Breast epithelium (tissue), 3 donors: ENCODE results near the gene EPHA6.

Experiments
- POLR2A ChIP-seq: fragments of 450-650 bp; IDR thresholded peaks from one replicate; pipeline ENCODE4 v1.6.1; 2016; ENCODE audit warnings: antibody characterized with exemption, mild to moderate bottlenecking, moderate library complexity
- TF ChIP-seq, protein P1 (sequence below), 3 donors: fragments of 450-650 bp; IDR thresholded peaks; one replicate each; pipeline ENCODE4 v1.5.1; 2016 to 2017; ENCODE audit warnings: antibody characterized with exemption in 3 of 3, mild to moderate bottlenecking in 3 of 3, moderate library complexity in 3 of 3

DNA sequence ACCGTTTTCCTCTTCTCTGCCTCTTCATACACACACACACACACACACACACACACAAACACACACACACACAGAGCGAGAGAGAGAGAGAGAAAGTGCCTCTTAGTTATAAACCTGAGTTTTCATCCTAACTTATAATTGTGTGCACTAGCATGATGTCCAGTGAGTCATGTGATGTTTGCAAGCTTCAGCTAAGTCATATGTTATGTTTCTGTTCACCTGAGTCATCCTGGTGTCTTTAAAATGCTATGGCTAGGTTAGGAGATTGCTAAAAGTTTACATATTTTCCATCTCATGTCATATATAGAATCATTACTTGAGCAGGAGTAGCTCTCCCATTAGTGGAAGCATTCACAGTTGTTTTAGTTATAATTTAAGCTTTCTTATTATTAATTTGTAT is 155.8 kb downstream of the EPHA6 start:
- TF ChIP-seq, protein P1, sequence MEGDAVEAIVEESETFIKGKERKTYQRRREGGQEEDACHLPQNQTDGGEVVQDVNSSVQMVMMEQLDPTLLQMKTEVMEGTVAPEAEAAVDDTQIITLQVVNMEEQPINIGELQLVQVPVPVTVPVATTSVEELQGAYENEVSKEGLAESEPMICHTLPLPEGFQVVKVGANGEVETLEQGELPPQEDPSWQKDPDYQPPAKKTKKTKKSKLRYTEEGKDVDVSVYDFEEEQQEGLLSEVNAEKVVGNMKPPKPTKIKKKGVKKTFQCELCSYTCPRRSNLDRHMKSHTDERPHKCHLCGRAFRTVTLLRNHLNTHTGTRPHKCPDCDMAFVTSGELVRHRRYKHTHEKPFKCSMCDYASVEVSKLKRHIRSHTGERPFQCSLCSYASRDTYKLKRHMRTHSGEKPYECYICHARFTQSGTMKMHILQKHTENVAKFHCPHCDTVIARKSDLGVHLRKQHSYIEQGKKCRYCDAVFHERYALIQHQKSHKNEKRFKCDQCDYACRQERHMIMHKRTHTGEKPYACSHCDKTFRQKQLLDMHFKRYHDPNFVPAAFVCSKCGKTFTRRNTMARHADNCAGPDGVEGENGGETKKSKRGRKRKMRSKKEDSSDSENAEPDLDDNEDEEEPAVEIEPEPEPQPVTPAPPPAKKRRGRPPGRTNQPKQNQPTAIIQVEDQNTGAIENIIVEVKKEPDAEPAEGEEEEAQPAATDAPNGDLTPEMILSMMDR (IDR thresholded peaks at IDR 0.05): no peak
- no peak for TF ChIP-seq POLR2A
